Measurements from ENCODE around the gene PHF12.

- TF ChIP-seq CTCF (conservative IDR thresholded peaks at IDR 0.05; ENCODE audit: low read depth in 2 of 2) (no peak), POLR2AphosphoS5 (IDR thresholded peaks at IDR 0.05; ENCODE audit: low read depth) (no peak), EZH2 (IDR thresholded peaks at IDR 0.05; ENCODE audit: low read depth, unreplicated experiment) (no peak), NANOG (IDR thresholded peaks at IDR 0.05; ENCODE audit: borderline replicate concordance) (no peak)
- TF ChIP-seq, protein P1, sequence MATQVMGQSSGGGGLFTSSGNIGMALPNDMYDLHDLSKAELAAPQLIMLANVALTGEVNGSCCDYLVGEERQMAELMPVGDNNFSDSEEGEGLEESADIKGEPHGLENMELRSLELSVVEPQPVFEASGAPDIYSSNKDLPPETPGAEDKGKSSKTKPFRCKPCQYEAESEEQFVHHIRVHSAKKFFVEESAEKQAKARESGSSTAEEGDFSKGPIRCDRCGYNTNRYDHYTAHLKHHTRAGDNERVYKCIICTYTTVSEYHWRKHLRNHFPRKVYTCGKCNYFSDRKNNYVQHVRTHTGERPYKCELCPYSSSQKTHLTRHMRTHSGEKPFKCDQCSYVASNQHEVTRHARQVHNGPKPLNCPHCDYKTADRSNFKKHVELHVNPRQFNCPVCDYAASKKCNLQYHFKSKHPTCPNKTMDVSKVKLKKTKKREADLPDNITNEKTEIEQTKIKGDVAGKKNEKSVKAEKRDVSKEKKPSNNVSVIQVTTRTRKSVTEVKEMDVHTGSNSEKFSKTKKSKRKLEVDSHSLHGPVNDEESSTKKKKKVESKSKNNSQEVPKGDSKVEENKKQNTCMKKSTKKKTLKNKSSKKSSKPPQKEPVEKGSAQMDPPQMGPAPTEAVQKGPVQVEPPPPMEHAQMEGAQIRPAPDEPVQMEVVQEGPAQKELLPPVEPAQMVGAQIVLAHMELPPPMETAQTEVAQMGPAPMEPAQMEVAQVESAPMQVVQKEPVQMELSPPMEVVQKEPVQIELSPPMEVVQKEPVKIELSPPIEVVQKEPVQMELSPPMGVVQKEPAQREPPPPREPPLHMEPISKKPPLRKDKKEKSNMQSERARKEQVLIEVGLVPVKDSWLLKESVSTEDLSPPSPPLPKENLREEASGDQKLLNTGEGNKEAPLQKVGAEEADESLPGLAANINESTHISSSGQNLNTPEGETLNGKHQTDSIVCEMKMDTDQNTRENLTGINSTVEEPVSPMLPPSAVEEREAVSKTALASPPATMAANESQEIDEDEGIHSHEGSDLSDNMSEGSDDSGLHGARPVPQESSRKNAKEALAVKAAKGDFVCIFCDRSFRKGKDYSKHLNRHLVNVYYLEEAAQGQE (IDR thresholded peaks at IDR 0.05; ENCODE audit: unreplicated experiment), result no peak
Measured at GRCh38 chr17:28944862-28945741, 6.2 kb downstream of the PHF12 start.

All from GM23338 (cell line).